Lower leg skin (tissue), 3 donors: ENCODE measurements around the gene MON1A.

Experiments
- POLR2A ChIP-seq, 2 donors: fragments of 450-650 bp; IDR thresholded peaks; one replicate each; pipeline ENCODE4 v1.6.1; 2016 to 2017; ENCODE audit warnings: antibody characterized with exemption in 2 of 2, mild to moderate bottlenecking in 1 of 2, moderate library complexity in 1 of 2
- TF ChIP-seq, protein P1 (sequence below), 3 donors: fragments of 450-650 bp; IDR thresholded peaks; one replicate each; pipeline ENCODE4 v1.5.1; 2016; ENCODE audit warnings: antibody characterized with exemption in 3 of 3, mild to moderate bottlenecking in 3 of 3, moderate library complexity in 2 of 3

DNA sequence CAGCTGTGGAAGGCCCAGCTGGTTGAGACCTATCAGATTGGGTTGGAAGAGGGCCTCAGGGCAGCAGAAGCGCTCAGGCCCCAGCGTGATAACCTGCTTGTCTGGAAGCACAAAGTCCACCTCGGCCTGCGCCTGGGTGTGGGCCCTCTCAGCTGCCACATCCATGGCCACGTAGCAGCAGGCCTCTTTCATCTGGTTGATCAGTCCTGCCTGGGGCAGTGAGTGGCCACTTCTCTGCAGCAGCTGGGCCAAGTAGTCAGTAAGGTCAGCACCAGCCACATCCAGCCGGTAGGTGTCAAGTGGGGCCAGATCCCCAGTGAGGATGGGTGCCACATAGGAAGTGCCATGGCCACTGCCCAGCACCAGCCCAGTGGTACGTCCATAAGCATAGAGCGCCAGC, 56.0 kb downstream of the MON1A start:
- TF ChIP-seq, protein P1, sequence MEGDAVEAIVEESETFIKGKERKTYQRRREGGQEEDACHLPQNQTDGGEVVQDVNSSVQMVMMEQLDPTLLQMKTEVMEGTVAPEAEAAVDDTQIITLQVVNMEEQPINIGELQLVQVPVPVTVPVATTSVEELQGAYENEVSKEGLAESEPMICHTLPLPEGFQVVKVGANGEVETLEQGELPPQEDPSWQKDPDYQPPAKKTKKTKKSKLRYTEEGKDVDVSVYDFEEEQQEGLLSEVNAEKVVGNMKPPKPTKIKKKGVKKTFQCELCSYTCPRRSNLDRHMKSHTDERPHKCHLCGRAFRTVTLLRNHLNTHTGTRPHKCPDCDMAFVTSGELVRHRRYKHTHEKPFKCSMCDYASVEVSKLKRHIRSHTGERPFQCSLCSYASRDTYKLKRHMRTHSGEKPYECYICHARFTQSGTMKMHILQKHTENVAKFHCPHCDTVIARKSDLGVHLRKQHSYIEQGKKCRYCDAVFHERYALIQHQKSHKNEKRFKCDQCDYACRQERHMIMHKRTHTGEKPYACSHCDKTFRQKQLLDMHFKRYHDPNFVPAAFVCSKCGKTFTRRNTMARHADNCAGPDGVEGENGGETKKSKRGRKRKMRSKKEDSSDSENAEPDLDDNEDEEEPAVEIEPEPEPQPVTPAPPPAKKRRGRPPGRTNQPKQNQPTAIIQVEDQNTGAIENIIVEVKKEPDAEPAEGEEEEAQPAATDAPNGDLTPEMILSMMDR (IDR thresholded peaks at IDR 0.05): no peak
- TF ChIP-seq POLR2A (IDR thresholded peaks at IDR 0.05): no peak
